Measurements from ENCODE around the gene IQGAP2.
"Not testable (repeated sequence)": the region's sequence is repeated elsewhere in the genome, so short reads cannot be mapped to it uniquely, and the experiment has no call there.

IQGAP2 gene

GRCh38 chr5:76657683-76658311, 254.7 kb downstream of the IQGAP2 start:
- DNase-seq (ENCODE audit: low spot score): no peak

DNA sequence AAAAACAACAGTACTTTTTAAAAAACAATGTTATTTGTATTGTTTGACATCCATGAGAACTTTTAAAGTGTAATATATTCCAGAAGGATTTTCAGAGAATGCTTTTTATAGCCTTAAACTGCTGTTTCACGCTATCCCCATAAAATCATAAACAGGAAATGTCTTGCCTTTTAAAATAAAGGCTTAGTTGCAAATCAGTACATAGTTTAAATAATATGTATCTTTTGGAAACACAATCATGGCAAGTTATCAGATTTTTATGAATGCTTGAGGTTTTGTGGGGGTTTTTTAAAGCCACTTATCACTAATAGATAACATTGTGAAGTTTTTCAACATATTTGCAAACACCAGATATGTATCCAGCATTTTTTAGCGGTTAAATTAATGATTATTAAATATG, 257.3 kb downstream of the IQGAP2 start:
- DNase-seq (ENCODE audit: low spot score): no peak

DNA sequence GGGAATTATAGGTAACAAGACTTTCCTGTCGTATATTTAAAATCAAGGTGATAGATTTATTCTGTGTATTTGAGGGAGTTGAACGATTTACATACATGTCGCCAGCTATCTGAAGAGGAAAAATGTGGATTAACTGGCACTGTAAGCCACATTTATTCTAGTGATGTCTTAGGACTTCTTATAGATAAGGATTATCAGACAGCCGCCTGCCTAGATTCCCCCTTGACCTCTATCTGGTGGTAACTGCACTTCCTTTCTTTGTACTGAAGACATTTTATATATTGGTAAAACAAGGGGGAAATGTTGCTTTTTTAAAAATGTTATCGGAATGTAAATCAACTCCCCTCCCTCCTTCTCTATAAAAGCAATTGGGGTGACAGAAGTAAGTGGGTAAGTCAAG, 259.4 kb downstream of the IQGAP2 start:
- no peak for DNase-seq (ENCODE audit: low spot score)

- DNase-seq (ENCODE audit: low spot score): no peak
These were observed 260.5 kb downstream of the IQGAP2 start for GRCh38 chr5:76663573-76663972.

GRCh38 chr5:76664079-76664478, 261.0 kb downstream of the IQGAP2 start:
- no peak for DNase-seq (ENCODE audit: low spot score)

DNA sequence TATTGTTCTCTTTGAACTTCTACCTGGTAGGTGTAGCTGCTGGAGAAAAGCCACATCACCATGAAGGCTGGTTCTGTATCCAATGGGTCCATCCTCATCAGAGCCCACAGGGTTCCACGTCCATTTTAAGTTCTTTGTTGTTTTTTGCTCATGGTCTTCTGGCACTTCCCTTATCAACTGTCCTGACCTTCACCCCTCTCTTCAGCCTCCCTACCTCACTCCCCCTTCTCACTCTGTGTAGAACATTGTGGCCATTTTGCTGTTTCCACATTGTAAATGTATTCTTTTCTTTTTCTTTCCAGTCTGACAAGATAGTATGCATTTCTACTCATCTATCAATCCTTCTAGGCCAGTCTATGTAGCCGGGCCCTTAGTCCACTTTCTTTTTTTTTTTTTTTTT, 264.4 kb downstream of the IQGAP2 start:
- no peak for DNase-seq (ENCODE audit: low spot score)

DNA sequence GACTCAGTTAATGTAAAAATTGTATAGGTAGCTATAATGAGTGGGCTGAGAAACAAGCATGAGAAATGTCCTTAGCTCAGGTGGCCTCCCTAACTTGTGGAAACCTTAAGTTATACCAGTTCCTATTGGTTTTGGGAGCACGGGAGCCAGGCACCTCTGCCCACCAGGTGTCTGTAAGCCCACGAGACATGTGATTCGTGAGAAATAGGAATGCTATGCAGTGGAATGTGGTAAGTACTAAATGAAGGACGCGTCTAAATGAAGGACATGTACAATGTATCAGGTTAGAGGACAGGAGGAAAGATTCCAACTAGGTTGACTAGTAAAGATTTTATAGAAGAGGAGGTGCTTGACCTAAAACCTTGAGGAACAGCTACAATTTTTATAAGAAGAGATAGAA, 266.2 kb downstream of the IQGAP2 start:
- no peak for DNase-seq (ENCODE audit: low spot score)

DNA sequence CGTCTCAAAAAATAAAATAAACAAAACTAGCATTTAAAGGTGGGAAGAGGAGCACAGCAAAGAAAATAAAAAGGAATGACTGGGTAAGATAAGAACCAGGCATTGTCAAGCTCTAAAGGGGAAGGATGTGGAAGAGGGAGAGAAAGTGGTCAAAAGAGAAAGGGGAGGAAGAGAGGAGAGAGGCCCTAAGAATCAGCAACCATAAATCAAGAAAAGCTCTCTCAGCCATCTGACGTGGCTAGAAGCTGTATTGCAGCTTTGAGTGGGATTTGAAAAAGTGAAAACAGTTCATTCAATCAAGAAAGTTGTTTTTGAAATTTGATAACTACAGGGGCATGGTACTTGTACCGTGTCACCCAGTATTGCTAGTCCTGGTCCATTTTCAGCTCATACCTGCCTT, 267.4 kb downstream of the IQGAP2 start:
- DNase-seq (ENCODE audit: low spot score): no peak

DNA sequence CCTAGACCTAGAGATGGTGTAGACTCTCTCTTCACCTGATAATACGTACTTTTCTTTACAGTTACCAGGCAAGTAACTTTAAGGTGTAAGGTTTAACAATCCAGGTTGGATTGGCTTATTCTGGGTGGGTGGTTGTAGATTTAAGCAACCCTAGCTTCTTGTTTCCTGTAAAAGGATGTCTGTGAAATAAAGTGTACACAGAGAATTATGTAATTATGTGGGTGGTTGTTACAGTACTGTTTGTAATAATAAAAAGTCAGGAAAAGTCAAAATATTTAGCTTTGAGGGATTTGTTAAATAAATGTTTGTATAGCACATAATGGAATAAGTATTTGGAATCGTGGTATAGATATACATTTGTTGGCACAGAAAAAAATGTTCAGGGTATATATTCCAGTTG, 269.2 kb downstream of the IQGAP2 start:
- no peak for DNase-seq (ENCODE audit: low spot score)

DNA sequence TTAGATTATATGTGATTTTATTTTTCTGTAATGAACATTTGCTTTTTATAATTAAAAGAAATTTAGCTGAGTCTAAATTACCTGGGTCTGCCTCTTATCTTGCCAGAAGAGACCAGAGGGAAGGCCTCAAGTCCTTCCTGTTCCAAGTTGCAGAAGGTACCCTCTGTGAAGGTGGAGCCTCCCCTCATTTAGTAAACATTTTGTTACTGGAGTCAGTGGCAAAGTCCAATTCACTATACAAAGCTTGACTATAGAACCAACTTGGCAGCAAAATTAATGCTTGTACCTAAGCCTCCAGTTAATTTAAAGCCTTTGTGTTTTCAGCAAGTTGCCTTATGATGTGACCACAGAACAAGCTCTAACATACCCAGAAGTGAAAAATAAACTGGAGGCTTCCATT, 270.0 kb downstream of the IQGAP2 start:
- DNase-seq (ENCODE audit: low spot score): no peak

- DNase-seq (ENCODE audit: low spot score): no peak
These were observed 271.4 kb downstream of the IQGAP2 start for GRCh38 chr5:76674330-76675066.

GRCh38 chr5:76675364-76675763, 272.3 kb downstream of the IQGAP2 start:
- no peak for DNase-seq (ENCODE audit: low spot score)

GRCh38 chr5:76677849-76678472, 274.9 kb downstream of the IQGAP2 start:
- DNase-seq (ENCODE audit: low spot score): no peak

DNA sequence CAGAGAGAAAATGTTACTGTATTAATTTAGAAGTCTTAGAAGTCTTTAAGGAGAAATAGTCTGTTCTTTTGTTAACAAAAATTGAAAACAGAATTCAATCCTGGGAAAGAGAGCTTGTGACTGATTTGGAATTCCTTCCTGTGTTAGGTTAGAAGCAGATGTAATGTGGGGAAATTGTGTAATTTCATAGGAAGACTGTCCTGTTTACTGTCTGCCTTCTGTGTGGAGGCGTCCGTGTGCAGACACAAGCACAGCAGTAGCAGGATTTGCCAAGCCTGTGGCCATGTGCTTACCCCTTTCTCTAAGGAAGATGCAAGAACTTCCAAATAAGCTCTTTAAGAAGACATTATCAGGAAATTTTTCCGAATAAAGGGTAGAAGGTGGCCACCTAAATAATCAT, 276.1 kb downstream of the IQGAP2 start:
- no peak for DNase-seq (ENCODE audit: low spot score)

- DNase-seq (ENCODE audit: low spot score): not testable (repeated sequence)
These were observed 277.7 kb downstream of the IQGAP2 start for GRCh38 chr5:76680826-76681225.

DNA sequence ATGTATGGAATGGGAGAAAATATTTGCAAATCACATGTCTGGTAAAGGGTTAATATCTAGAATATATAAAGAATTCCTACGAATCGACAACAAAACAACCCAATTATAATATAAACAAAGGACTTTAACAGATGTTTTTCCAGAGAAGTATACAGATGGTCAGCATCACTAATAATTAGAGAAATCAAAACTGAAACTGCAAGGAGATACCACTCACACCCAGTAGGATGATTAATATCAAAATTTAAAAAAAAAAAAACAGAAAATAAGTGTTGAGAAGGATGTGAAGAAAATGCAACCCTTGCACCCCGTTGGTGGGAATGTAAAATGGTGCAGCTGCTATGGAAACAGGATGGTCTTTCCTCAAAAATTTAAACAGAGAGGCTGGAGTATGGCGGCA, 278.2 kb downstream of the IQGAP2 start:
- DNase-seq (ENCODE audit: low spot score): no peak

DNA sequence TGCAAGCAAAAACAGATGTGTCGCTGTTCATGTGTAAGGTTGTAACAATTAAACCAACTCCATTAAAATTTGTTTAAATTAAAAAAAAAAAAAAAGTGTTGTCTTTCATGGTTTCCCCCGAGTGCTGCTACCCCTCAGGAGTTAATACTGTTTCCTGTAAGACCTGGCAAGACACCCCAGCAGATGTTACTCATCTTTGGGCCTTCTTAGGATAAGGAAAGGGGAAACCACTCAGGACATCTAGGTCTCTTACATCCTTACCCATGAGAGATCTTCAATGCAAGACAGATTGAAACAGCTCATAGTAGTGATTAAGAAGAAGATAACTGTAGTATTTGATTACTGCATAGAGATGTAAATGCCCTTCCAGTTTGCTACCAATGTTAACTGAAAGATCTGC, 279.3 kb downstream of the IQGAP2 start:
- DNase-seq (ENCODE audit: low spot score): no peak

DNA sequence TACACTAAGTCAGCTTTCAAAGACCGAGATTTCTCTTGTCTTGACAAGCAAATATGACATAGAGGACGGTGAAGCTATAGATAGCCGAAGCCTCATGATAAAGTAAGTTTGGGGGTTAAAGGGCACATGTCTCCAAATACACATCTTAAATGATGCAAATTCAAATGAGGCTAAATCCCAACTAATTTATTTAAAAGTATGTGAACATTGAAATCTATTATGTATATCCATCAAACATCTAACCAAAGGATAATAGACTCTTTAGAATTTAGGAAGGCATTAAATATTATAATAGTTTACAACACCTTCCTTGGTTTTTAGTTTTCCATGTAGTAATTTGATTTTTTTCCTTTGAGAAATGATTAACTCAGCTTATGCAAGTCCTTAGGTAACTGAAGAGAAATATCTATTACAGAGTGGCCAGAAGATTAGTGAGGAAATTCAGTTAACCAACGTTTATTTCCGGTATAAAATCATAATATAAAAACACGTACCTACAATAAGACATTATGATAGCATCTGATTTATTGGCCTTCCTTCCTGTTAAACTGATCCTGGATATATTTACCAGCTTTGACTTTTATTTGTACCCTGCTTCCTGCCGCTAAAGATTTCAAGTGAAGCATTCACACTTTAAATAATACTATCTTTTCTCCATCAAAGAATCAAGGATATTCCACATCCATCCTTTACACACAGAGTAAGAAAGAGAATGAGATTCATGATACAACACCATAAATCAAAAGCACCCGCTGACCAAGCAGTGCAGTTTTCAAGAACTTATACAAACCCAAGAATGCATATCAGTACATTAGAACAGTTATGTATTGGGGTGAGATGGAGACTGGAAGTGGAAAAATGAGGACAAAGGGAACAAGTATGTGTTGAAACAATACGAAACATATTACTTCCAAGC, 281.0 kb downstream of the IQGAP2 start:
- no peak for DNase-seq (ENCODE audit: low spot score)

- DNase-seq (ENCODE audit: low spot score): no peak
These were observed 281.9 kb downstream of the IQGAP2 start for GRCh38 chr5:76684756-76685519.

- DNase-seq (ENCODE audit: low spot score): no peak
These were observed 282.6 kb downstream of the IQGAP2 start for GRCh38 chr5:76685704-76686103.

GRCh38 chr5:76688212-76688611, 285.1 kb downstream of the IQGAP2 start:
- no peak for DNase-seq (ENCODE audit: low spot score)

GRCh38 chr5:76688836-76689235, 285.8 kb downstream of the IQGAP2 start:
- DNase-seq (ENCODE audit: low spot score): no peak

Measured in CD4-positive, alpha-beta T cell treated with Interleukin-2 at 100 ng/mL for 4 hours (primary cell).